ENCODE measurements around the gene WWOX. TPM values are rescaled to one million over a fixed set of nuclear protein-coding genes. Genes with fewer than 3 reads are reported as not detected.

WWOX gene
- total RNA-seq, 2 donors from 2014 or later = 12.6 to 17.2 TPM

DNA sequence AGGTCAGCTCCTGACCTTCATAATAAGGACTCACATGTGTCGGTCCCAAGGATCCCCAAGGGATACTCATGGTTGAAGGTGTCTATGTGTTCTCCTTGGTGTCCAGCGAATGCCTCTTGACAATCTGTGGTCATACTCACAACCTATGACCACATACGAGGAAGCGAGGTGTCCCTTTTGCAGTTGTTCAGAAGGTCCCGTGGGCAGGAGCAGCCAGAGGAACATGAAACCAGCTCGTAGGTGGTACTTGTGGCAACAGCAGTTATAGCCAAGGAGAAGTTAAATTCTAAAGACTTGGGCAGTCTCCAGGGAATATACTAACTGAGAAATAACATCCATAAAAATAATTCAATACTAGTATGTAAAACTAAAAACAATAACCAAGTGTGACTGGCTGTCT, 685.3 kb downstream of the WWOX start:
- H3K27ac Mint-ChIP-seq = no peak overlapping the region
- H3K9me3 Mint-ChIP-seq = peaks cover 0 to 16% of the 10 kb centered on the region in 2 donors
- peaks cover 4 to 6% of the 10 kb centered on the region in 2 donors for H3K36me3 Mint-ChIP-seq
- ATAC-seq = no peak
- no peak for DNase-seq (ENCODE audit: low spot score in 2 of 2)

DNA sequence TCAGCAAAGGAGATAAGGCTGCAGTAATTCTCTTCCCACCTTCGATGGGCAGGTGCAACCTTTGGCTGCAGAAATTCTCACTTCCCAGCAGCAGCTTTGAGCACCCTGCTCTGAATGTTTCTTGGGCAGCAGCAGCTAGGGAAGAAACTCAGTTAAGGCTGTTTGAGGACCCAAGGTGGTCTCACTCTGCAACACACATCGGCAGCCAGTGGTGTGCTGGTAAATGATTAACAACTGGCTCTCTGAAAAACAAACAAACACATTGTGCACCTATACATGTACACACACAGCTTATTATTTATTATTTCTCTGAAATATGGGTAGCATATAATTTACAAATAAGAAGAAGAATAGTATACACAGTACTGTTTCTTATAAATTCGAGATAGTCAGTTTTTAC, 685.8 kb downstream of the WWOX start:
- H3K36me3 Mint-ChIP-seq = peaks cover 3 to 6% of the 10 kb centered on the region in 2 donors
- DNase-seq (ENCODE audit: low spot score in 2 of 2) (no peak), ATAC-seq (no peak)
- H3K9me3 Mint-ChIP-seq = peaks cover 0 to 16% of the 10 kb centered on the region in 2 donors
- H3K27ac Mint-ChIP-seq = no peak overlapping the region

DNA sequence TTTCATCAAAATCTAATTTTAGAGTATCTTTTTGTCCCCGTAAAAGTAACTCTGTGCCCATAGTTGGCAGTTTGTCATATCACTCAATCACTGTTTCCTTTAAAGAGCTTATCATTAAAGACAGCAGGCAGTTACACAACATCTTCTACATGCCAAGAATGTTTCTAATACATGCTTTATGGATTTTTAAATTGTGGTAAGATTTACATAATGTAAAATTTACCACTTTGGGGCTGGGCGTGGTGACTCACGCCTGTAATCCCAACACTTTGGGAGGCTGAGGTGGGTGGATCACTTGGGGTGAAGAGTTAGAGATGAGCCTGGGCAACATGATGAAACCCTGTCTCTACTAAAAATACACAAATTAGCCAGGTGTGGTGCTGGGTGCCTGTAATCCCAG, 687.2 kb downstream of the WWOX start:
- no peak for DNase-seq (ENCODE audit: low spot score in 2 of 2)
- Mint-ChIP-seq H3K9me3 (peaks cover 0 to 16% of the 10 kb centered on the region in 2 donors), H3K27ac (no peak overlapping the region), H3K36me3 (peaks cover 0 to 6% of the 10 kb centered on the region in 2 donors)
- ATAC-seq = no peak

DNA sequence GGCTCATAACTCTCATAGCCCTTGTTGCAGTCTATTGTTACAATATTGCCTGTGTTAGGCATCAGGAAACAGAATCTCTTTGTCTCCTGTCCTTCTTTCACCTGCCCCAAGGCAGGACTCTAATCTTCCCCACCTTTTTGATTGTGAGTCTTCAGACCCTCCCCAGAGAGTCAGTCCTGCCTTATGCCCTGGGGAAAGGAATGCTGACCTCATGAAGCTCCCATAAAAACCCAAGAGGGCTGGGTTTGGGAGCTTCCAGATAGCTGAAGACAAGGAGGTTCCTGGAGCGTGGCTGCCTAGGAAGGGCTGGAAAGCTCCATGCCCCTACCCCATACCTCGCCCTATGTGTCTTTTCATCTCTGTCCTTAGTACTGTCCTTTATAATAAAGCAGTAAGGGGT, 688.8 kb downstream of the WWOX start:
- no peak for ATAC-seq
- H3K9me3 Mint-ChIP-seq = peaks cover 0 to 3% of the 10 kb centered on the region in 2 donors
- peaks cover 0 to 6% of the 10 kb centered on the region in 2 donors for H3K36me3 Mint-ChIP-seq
- peak overlapping the region in 1 of 2 donors; percentile 73 for H3K27ac Mint-ChIP-seq
- DNase-seq (ENCODE audit: low spot score in 2 of 2) = no peak

DNA sequence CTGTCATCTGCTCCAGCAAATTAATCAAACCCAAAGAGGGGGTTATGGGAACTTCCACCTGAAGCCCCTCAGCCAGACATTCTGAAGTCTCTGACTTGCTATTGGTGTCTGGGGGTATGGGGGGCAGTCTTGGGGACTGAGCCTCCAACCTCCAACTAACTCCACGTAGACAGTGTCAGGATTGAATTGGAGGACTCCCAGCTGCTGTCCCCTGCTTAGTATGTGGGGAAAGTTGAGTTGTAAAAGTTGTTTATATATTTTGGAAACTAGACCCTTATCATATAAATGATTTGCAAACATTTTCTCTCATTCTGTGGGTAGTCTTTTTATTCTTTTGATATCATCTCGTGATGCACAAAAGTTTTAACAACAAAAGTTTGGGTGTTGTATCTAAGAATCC, 689.2 kb downstream of the WWOX start:
- Mint-ChIP-seq H3K9me3 (peaks cover 0 to 3% of the 10 kb centered on the region in 2 donors), H3K36me3 (peaks cover 0 to 6% of the 10 kb centered on the region in 2 donors), H3K27ac (no peak overlapping the region)
- ATAC-seq = no peak
- DNase-seq (ENCODE audit: low spot score in 2 of 2) = no peak

DNA sequence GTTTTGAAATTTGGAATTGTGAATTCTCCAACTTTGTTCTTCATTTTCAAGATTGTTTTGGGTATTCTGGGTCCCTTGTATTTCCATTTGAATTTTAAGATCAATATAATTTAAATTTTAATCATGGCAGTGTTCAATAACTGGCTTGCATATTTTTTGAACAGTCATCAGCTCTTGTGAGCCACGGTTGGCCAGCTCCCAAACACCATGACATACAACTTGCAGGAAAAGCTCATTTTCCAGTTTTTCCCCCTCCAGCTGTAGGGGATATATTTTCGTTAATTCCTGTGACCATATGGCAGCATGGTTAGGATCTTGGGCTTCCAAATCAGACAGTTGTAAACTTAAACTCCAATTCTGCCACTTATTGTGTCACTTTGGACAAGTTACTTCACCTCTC, 690.1 kb downstream of the WWOX start:
- Mint-ChIP-seq H3K9me3 (peaks cover 0 to 3% of the 10 kb centered on the region in 2 donors), H3K27ac (no peak overlapping the region), H3K36me3 (peaks cover 0 to 10% of the 10 kb centered on the region in 2 donors)
- ATAC-seq = no peak
- DNase-seq (ENCODE audit: low spot score in 2 of 2) = no peak

DNA sequence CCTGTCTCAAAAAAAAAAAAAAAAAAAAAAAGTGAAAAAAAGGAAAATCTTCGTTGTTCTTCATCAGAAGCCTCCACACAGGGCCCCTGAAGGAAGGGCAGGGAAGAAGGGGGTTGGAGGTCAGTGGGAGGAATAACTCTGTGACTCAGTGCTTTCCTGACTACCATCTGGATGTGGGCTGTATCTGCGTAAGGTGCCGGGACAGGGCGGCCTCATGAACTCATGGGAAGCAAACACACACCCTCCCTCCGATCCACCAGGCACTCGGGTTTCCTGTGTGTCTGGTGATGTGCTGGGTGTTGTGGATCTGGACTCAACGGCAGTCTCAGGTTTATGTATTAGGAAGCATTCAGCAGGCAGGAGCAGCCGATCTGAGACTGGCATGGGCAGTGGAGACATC, 691.6 kb downstream of the WWOX start:
- H3K36me3 Mint-ChIP-seq = peaks cover 0 to 11% of the 10 kb centered on the region in 2 donors
- H3K27ac Mint-ChIP-seq = peak overlapping the region; percentile 77 to 78
- H3K9me3 Mint-ChIP-seq = peaks cover 0 to 3% of the 10 kb centered on the region in 2 donors
- DNase-seq (ENCODE audit: low spot score in 2 of 2) (no peak), ATAC-seq (peak in 1 of 2 donors; percentile 54)

DNA sequence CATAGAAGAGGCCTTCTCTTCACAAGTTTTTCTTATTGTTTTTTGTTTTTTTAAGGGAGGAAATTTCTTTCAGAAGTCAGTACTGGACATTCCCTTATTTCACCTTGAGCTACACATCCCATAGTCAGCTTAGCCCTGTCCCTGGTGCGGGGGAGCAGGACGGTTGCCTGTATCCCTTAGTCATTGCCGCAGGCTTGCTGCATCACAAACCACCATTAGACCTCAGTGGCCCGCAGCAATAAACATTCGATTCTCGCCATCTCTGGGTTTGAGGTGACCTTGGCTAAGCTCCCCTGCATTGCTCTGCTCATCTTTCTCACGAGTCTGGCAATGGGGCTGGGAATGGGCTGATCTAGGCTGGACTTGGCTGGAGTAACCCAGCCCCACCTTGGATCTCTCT, 692.5 kb downstream of the WWOX start:
- Mint-ChIP-seq H3K36me3 (peaks cover 0 to 11% of the 10 kb centered on the region in 2 donors), H3K27ac (no peak overlapping the region), H3K9me3 (peaks cover 0 to 3% of the 10 kb centered on the region in 2 donors)
- DNase-seq (ENCODE audit: low spot score in 2 of 2) = no peak
- ATAC-seq = no peak

DNA sequence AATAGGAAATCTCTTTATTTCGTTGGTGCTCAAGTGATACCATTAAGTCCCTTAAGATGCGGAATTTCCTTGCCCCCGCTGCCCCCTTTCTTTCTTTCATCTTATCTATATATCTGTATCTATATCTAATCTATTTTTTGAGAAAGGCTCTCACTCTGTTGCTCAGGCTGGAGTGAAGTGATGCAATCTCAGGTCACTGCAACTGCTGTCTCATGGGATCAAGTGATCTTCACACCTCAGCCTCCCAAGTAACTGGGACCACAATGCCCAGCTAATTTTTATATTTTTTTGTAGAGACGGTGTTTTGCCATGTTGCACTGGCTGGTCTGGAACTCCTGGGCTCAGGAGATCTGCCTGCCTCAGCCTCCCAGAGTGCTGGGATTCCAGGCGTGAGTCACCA, 693.5 kb downstream of the WWOX start:
- no peak for DNase-seq (ENCODE audit: low spot score in 2 of 2)
- Mint-ChIP-seq H3K36me3 (peaks cover 0 to 5% of the 10 kb centered on the region in 2 donors), H3K9me3 (no peaks in the 10 kb centered on the region), H3K27ac (no peak overlapping the region)
- ATAC-seq = no peak

DNA sequence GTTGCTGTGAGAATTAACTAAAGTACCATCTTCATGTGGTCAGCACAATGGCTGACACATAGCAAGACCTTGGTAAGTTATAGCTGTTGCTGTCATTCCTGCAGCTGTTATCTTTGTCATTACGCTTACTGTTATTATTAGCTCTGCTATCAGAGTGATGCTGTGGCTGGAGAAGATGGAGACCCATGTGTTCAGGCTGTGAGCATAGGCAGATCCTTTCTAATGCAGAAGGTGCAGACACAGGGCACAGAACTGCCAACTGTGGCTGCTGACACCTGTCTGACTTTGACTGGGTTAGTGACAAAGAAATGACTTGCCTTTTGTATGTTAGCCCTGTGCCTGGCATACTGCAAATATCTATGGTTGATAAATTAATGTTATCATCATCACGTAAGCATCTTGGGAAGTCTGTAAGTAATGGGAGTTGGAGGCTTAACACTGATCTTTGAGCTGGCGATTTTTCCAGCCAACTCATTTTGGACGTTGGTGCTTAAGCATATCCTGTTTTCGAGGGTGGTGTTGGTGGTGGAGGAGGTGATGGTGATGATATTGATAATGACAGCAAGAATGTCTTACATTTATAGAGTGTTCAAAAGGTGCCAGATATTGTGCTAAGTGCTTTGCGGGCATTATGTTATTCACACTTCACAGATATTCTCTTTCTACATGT, 695.3 kb downstream of the WWOX start:
- DNase-seq (ENCODE audit: low spot score in 2 of 2) = no peak
- Mint-ChIP-seq H3K27ac (peak overlapping the region in 1 of 2 donors; percentile 38), H3K9me3 (no peaks in the 10 kb centered on the region), H3K36me3 (peaks cover 0 to 5% of the 10 kb centered on the region in 2 donors)
- ATAC-seq = no peak

DNA sequence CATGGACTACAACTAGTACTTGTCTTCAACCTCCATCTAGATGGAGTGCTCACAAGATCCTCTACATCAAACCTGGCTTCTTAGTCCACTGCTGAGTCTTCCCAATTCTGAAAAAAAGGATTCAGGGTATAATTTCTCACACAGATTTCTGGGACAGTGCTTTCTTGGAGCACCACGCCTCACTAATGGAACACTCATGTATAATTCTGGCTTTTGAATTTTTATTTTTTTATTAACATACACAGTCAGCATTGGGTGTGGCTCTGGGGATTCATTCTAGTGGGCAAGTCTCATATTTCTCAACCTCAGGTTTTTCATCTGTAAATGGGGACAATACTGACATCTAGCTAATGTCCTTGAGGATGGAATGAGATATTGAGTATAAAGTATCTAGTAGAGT, 696.0 kb downstream of the WWOX start:
- H3K36me3 Mint-ChIP-seq = peaks cover 0 to 5% of the 10 kb centered on the region in 2 donors
- DNase-seq (ENCODE audit: low spot score in 2 of 2) = no peak
- H3K27ac Mint-ChIP-seq = no peak overlapping the region
- H3K9me3 Mint-ChIP-seq = no peaks in the 10 kb centered on the region
- no peak for ATAC-seq

DNA sequence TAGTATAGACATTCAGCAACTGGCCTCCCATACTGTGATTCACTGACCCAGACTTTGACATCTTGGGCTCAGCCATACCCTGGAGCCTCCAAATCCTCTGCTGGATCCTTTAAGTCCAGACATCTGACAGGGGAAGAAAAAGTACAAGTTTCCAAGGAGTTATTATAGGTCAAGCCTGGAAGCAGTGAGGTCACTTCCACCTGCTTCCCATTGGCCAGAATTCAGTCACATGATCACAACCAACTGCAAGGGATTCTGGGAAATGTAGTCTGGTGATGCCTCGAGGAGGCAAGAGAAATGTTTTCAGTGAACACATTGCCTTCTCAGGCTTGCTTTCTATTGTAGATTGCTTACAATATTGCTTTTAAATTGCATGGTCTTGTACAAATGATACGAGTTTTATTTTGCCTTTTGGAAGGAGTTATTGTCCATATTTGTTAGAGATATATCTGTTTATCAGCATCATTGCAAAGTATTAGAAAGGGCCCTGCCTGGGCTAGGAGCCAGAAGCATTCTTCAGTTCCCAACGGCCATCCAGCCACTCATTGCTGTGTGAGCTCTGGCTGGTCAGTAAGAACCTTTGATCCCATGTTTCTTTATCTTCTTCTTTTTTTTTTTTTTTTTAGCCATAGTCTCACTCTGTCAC, 696.9 kb downstream of the WWOX start:
- DNase-seq (ENCODE audit: low spot score in 2 of 2) (peak in 1 of 2 donors; percentile 44), ATAC-seq (peak; percentile 54 to 64)
- Mint-ChIP-seq H3K36me3 (peaks cover 0 to 5% of the 10 kb centered on the region in 2 donors), H3K9me3 (no peaks in the 10 kb centered on the region), H3K27ac (no peak overlapping the region)

DNA sequence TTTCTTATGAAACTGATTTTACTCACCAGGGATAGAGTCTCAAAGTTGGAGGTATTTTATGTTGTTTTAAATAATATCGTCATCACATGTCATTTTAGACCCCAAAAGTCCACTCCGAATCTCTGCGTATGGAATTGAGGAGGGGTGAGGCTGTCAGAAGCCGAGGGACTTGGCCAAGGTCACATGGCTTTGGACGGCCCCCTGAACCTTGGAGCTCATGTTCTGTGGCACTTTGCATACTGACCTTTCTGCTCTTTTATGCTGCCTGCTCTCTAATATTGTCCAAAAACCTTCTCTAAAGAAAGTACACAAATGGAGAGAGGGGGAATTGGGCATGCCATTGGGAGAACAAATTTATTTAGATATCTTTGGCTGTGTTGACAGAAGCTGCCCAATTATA, 700.0 kb downstream of the WWOX start:
- no peak for ATAC-seq
- no peak for DNase-seq (ENCODE audit: low spot score in 2 of 2)

DNA sequence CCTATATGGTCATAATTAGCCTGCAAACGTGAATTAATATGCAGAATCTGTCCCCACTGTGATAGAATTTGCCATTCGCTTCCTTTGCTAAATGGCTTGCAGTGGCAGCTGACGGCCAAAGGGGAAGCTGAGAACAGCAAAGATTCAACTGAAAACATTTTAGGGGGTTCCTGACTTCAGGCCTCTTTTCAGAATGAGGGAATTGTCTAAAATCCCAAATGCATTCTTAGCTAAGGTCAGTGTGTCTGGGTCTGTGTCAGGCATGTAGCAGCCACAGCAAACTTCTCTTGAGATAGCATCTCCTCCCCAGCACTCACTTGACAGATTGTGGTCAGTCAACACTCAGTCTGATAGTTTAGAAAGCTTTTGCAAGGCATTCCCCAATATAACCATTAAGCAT, 701.1 kb downstream of the WWOX start:
- H3K36me3 Mint-ChIP-seq = peaks cover 2 to 3% of the 10 kb centered on the region in 2 donors
- H3K27ac Mint-ChIP-seq = no peak overlapping the region
- ATAC-seq (peak in 1 of 2 donors; percentile 44), DNase-seq (ENCODE audit: low spot score in 2 of 2) (no peak)
- peaks cover 0 to 1% of the 10 kb centered on the region in 2 donors for H3K9me3 Mint-ChIP-seq

More for the DNA sequence above, 700.0 kb downstream of the WWOX start:
- Mint-ChIP-seq H3K36me3 (peaks cover 0 to 2% of the 10 kb centered on the region in 2 donors), H3K9me3 (no peaks in the 10 kb centered on the region), H3K27ac (no peak overlapping the region)

DNA sequence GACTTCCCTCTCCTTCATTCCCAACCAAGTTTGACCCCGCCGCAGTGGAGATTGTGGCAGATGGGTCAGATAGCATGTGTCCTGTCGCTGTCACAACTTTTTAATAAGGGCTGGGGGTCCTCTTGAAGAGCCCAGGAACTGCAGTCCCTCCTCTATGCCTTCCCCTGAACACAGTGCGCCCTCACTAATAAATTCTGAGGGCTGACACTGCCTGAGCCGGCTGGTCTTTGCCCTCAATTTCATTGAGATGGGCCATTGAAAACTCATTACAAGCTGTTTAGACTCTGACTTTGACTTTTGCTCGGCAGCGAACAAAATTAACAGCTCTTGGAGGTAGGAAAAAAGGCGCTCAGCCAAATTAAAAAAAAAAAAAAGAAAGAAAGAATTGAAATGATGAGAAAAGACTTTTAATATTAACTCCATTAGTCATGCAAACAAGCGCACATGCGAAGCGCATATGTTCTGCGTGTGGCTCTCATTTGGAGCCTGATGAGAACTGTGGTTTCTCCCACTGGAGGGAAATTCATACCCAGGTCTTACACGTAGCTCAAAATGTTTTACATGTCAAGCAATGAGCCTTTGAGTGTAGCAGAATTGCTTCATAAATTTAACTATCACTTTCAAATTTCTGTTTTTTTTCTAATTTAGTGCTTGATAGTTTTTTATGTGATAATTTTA, 704.7 kb downstream of the WWOX start:
- DNase-seq (ENCODE audit: low spot score in 2 of 2) (no peak), ATAC-seq (no peak)
- H3K36me3 Mint-ChIP-seq = peaks cover 5 to 7% of the 10 kb centered on the region in 2 donors
- no peak overlapping the region for H3K27ac Mint-ChIP-seq
- H3K9me3 Mint-ChIP-seq = peaks cover 0 to 4% of the 10 kb centered on the region in 2 donors

DNA sequence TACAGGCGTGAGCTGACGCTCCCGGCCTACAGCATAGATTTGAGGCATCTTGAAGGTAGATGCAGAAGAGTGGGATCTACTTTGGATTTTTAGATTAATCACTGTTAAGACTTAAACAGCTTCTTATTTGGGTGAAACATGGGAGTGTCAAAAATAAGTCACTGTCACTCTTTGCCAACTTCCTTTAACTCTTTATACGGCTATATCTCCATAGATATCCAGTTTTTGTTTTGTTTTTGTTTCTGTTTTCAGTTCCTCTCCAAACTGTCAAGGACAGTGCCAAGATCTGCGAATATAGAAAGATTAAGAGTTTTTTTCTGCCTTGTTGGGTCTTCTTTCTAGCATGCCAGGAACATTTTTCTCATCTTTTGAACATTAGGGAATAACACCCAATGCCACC, 706.1 kb downstream of the WWOX start:
- H3K9me3 Mint-ChIP-seq = peaks cover 0 to 4% of the 10 kb centered on the region in 2 donors
- DNase-seq (ENCODE audit: low spot score in 2 of 2) = no peak
- ATAC-seq = no peak
- peaks cover 5 to 7% of the 10 kb centered on the region in 2 donors for H3K36me3 Mint-ChIP-seq
- H3K27ac Mint-ChIP-seq = no peak overlapping the region

DNA sequence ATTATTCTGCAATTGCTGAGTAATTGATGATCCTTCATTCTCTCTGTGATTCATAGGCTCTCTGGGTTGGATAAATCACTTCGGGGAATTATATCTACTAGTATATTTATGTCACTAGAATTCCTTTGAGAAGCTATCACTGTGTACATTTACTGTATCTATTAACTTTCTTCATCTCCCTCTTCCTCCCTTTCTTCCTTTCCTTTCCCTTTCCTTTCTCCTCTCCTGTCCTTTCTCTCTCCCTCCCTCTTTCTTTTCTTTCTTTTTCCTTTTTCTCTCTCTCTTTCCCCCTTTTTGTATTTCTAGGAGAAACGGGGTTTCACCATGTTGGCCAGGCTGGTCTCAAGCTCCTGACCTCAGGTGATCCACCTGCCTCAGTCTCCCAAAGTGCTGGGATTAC, 711.8 kb downstream of the WWOX start:
- Mint-ChIP-seq H3K27ac (peak overlapping the region in 1 of 2 donors; percentile 16), H3K36me3 (no peaks in the 10 kb centered on the region), H3K9me3 (no peaks in the 10 kb centered on the region)
- ATAC-seq = no peak
- DNase-seq (ENCODE audit: low spot score in 2 of 2) = no peak
